ENCODE measurements around the gene CRTC1.

Gene CRTC1

DNA sequence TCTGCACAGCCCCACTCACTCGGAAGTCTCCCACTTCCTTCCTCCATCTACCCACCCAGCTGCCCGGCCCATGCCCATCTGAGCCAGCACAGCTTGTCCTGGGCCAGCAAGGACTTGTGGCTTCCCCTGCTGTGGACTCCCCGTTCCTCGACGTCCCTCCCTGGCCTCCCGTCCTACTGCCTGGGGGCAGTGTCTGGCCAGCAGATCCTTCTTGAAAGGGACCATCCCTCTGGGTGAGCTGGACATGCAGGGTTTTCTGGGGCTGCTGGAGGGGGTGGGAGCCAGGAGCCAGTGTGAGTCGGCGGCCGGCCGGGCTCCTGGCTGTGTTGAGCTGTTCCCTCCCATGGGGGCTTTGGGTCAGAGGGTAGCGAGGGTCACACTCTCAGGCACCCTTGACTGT is 26.7 kb downstream of the CRTC1 start:
- no peaks in the 10 kb centered on the region for H3K9me3 ChIP-seq (ENCODE audit: control insufficient read depth in 1 of 2, low read length in 2 of 2)
- H3K27ac ChIP-seq (ENCODE audit: low read length), result no peak overlapping the region
- no peaks in the 10 kb centered on the region for H3K27me3 ChIP-seq (ENCODE audit: low read depth, low read length)
- no peak overlapping the region for H3K4me3 ChIP-seq (ENCODE audit: low read depth in 1 of 2, low read length in 2 of 2)
- no peaks in the 10 kb centered on the region for H3K36me3 ChIP-seq (ENCODE audit: control insufficient read depth in 1 of 2, insufficient read depth in 2 of 2, low read length in 2 of 2)
- H3K4me1 ChIP-seq (ENCODE audit: control insufficient read depth in 1 of 2, insufficient read depth in 2 of 2, low read length in 2 of 2), result no peaks in the 10 kb centered on the region

- H3K4me3 ChIP-seq (ENCODE audit: low read depth in 1 of 2, low read length in 2 of 2), result no peak overlapping the region
- no peaks in the 10 kb centered on the region for H3K27me3 ChIP-seq (ENCODE audit: low read depth, low read length)
- no peaks in the 10 kb centered on the region for H3K9me3 ChIP-seq (ENCODE audit: control insufficient read depth in 1 of 2, low read length in 2 of 2)
- no peak overlapping the region for H3K27ac ChIP-seq (ENCODE audit: low read length)
- no peaks in the 10 kb centered on the region for H3K4me1 ChIP-seq (ENCODE audit: control insufficient read depth in 1 of 2, insufficient read depth in 2 of 2, low read length in 2 of 2)
- no peaks in the 10 kb centered on the region for H3K36me3 ChIP-seq (ENCODE audit: control insufficient read depth in 1 of 2, insufficient read depth in 2 of 2, low read length in 2 of 2)
These were observed 27.7 kb downstream of the CRTC1 start for GRCh38 chr19:18710996-18711751.

DNA sequence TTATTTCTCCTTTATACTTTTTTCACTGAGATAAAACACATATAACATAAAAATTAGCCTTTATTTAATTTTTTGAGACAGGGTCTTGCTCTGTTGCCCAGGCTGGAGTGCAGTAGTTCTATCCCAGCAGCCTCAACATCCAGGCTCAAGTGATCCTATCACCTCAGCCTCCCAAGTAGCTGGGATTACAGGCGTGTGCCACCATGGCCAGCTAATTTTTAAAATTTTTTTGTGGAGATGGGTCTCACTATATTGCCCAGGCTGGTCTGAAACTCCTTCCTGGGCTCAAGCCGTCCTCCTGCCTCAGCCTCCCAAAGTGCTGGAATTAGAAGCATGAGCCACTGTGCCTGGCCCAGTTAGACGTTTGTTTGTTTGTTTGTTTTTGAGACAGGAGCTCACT is 28.4 kb downstream of the CRTC1 start:
- Histone ChIP-seq H3K9me3 (ENCODE audit: control insufficient read depth in 1 of 2, low read length in 2 of 2) (no peaks in the 10 kb centered on the region), H3K27ac (ENCODE audit: low read length) (no peak overlapping the region), H3K36me3 (ENCODE audit: control insufficient read depth in 1 of 2, insufficient read depth in 2 of 2, low read length in 2 of 2) (no peaks in the 10 kb centered on the region), H3K4me3 (ENCODE audit: low read depth in 1 of 2, low read length in 2 of 2) (no peak overlapping the region), H3K4me1 (ENCODE audit: control insufficient read depth in 1 of 2, insufficient read depth in 2 of 2, low read length in 2 of 2) (no peaks in the 10 kb centered on the region), H3K27me3 (ENCODE audit: low read depth, low read length) (no peaks in the 10 kb centered on the region)

- H3K36me3 ChIP-seq (ENCODE audit: control insufficient read depth in 1 of 2, insufficient read depth in 2 of 2, low read length in 2 of 2), result no peaks in the 10 kb centered on the region
- no peak overlapping the region for H3K27ac ChIP-seq (ENCODE audit: low read length)
- no peaks in the 10 kb centered on the region for H3K4me1 ChIP-seq (ENCODE audit: control insufficient read depth in 1 of 2, insufficient read depth in 2 of 2, low read length in 2 of 2)
- H3K27me3 ChIP-seq (ENCODE audit: low read depth, low read length), result no peaks in the 10 kb centered on the region
- no peak overlapping the region for H3K4me3 ChIP-seq (ENCODE audit: low read depth in 1 of 2, low read length in 2 of 2)
- no peaks in the 10 kb centered on the region for H3K9me3 ChIP-seq (ENCODE audit: control insufficient read depth in 1 of 2, low read length in 2 of 2)
These were observed 29.5 kb downstream of the CRTC1 start for GRCh38 chr19:18712981-18713380.

GRCh38 chr19:18713550-18714117 is 30.2 kb downstream of the CRTC1 start:
- Histone ChIP-seq H3K27ac (ENCODE audit: low read length) (no peak overlapping the region), H3K4me1 (ENCODE audit: control insufficient read depth in 1 of 2, insufficient read depth in 2 of 2, low read length in 2 of 2) (no peaks in the 10 kb centered on the region), H3K36me3 (ENCODE audit: control insufficient read depth in 1 of 2, insufficient read depth in 2 of 2, low read length in 2 of 2) (no peaks in the 10 kb centered on the region), H3K9me3 (ENCODE audit: control insufficient read depth in 1 of 2, low read length in 2 of 2) (no peaks in the 10 kb centered on the region), H3K4me3 (ENCODE audit: low read depth in 1 of 2, low read length in 2 of 2) (no peak overlapping the region), H3K27me3 (ENCODE audit: low read depth, low read length) (no peaks in the 10 kb centered on the region)

DNA sequence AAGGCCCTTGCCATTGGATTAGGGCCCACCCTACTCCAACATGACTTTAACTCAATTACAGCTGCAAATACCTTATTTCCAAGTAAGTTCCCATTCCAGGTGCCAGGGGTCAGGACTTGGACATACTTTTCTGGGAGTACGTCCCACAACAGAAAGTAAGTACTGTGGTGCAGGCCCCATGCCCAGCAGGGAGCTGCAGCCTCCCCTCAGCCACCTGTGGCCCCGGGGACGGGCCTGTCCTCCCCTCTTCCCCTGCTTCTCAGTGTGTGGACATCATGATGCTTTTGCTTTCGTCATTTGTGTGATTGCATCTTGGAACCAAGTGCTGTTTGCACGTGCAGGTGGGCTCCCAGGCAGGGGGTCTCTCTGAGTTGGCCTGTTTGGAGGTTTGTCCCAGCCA is 31.9 kb downstream of the CRTC1 start:
- Histone ChIP-seq H3K27me3 (ENCODE audit: low read depth, low read length) (no peaks in the 10 kb centered on the region), H3K9me3 (ENCODE audit: control insufficient read depth in 1 of 2, low read length in 2 of 2) (no peaks in the 10 kb centered on the region), H3K4me3 (ENCODE audit: low read depth in 1 of 2, low read length in 2 of 2) (no peak overlapping the region), H3K36me3 (ENCODE audit: control insufficient read depth in 1 of 2, insufficient read depth in 2 of 2, low read length in 2 of 2) (no peaks in the 10 kb centered on the region), H3K4me1 (ENCODE audit: control insufficient read depth in 1 of 2, insufficient read depth in 2 of 2, low read length in 2 of 2) (no peaks in the 10 kb centered on the region), H3K27ac (ENCODE audit: low read length) (no peak overlapping the region)

- Histone ChIP-seq H3K36me3 (ENCODE audit: control insufficient read depth in 1 of 2, insufficient read depth in 2 of 2, low read length in 2 of 2) (no peaks in the 10 kb centered on the region), H3K4me3 (ENCODE audit: low read depth in 1 of 2, low read length in 2 of 2) (no peak overlapping the region), H3K27ac (ENCODE audit: low read length) (no peak overlapping the region), H3K27me3 (ENCODE audit: low read depth, low read length) (no peaks in the 10 kb centered on the region), H3K4me1 (ENCODE audit: control insufficient read depth in 1 of 2, insufficient read depth in 2 of 2, low read length in 2 of 2) (no peaks in the 10 kb centered on the region), H3K9me3 (ENCODE audit: control insufficient read depth in 1 of 2, low read length in 2 of 2) (no peaks in the 10 kb centered on the region)
These were observed 33.4 kb downstream of the CRTC1 start for GRCh38 chr19:18716857-18717256.

DNA sequence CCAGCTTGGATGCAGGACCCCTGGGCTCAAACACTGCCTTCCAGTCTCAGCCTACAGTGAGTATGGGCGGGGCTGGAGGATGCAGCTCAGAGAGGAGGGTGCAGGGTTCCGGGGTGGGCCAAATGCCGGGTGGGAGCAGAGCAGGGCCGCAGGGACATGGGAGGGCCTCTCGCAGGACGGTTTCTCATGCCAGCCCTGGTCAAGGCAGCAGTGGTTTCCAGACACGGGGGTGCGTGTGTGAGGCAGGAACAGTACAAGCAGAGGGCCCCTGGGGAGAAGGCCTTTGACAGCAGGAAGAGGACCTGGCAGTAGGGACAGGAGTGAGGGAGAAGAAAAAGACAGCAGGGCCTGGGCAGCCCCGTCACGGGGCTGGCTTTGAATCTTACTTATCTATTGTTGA is 34.1 kb downstream of the CRTC1 start:
- no peaks in the 10 kb centered on the region for H3K9me3 ChIP-seq (ENCODE audit: control insufficient read depth in 1 of 2, low read length in 2 of 2)
- no peak overlapping the region for H3K4me3 ChIP-seq (ENCODE audit: low read depth in 1 of 2, low read length in 2 of 2)
- no peaks in the 10 kb centered on the region for H3K36me3 ChIP-seq (ENCODE audit: control insufficient read depth in 1 of 2, insufficient read depth in 2 of 2, low read length in 2 of 2)
- H3K27ac ChIP-seq (ENCODE audit: low read length), result no peak overlapping the region
- no peaks in the 10 kb centered on the region for H3K4me1 ChIP-seq (ENCODE audit: control insufficient read depth in 1 of 2, insufficient read depth in 2 of 2, low read length in 2 of 2)
- no peaks in the 10 kb centered on the region for H3K27me3 ChIP-seq (ENCODE audit: low read depth, low read length)

DNA sequence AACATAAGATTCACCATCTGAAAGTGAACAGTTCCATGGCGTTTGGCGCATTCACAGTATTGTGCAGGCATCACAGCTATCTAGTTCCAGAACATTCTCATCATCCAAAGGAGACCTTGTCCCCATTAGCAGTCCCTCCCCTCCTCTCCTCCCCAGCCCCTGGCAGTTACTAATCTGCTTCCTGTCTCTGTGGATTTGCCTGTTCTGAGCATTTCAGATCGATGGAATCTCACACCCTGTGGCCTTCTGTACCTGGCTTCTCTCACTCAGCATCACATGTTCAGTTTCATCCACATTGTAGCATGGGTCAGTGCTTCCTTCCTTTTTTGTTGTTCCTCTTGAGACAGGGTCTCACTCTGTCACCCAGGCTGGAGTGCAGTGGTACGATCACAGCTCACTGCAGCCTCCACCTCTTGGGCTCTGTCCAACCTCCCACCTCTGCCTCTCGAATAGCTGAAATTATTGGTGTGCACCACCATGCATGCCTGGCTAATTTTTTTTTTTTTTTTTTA is 34.6 kb downstream of the CRTC1 start:
- no peaks in the 10 kb centered on the region for H3K4me1 ChIP-seq (ENCODE audit: control insufficient read depth in 1 of 2, insufficient read depth in 2 of 2, low read length in 2 of 2)
- no peaks in the 10 kb centered on the region for H3K36me3 ChIP-seq (ENCODE audit: control insufficient read depth in 1 of 2, insufficient read depth in 2 of 2, low read length in 2 of 2)
- no peak overlapping the region for H3K27ac ChIP-seq (ENCODE audit: low read length)
- no peaks in the 10 kb centered on the region for H3K9me3 ChIP-seq (ENCODE audit: control insufficient read depth in 1 of 2, low read length in 2 of 2)
- H3K4me3 ChIP-seq (ENCODE audit: low read depth in 1 of 2, low read length in 2 of 2), result no peak overlapping the region
- H3K27me3 ChIP-seq (ENCODE audit: low read depth, low read length), result no peaks in the 10 kb centered on the region

DNA sequence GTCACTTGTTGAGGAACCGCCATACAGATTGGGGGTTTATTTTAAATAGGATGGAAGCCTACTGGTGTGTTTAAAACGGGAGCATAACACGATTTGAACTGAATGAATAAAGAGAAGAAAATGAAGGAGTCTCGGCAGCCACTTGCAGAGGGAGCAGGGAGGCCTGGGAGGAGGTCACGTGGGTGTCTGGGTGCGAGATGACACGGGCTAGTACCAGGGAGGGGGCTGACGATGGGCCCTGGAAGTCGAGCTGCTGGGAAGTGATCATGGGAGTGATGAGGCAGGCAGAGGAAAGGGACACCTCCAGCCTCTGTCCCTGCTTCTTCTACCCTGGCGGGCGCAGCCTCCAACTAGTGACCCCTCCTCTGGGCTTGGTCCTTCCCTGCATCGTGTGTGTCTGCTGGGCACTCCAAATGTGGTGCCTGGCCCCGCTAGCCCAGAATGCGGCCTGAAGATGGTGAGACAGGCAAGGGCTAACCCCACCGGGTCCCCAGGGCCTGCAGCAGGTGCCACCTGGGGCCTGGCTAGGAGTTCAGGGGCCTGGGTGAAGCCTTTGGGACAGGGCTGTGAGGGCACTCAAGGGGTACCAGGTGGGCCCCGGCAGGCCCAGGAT is 35.5 kb downstream of the CRTC1 start:
- Histone ChIP-seq H3K9me3 (ENCODE audit: control insufficient read depth in 1 of 2, low read length in 2 of 2) (no peaks in the 10 kb centered on the region), H3K27me3 (ENCODE audit: low read depth, low read length) (no peaks in the 10 kb centered on the region), H3K4me1 (ENCODE audit: control insufficient read depth in 1 of 2, insufficient read depth in 2 of 2, low read length in 2 of 2) (no peaks in the 10 kb centered on the region), H3K4me3 (ENCODE audit: low read depth in 1 of 2, low read length in 2 of 2) (no peak overlapping the region), H3K27ac (ENCODE audit: low read length) (no peak overlapping the region), H3K36me3 (ENCODE audit: control insufficient read depth in 1 of 2, insufficient read depth in 2 of 2, low read length in 2 of 2) (no peaks in the 10 kb centered on the region)

- no peak overlapping the region for H3K27ac ChIP-seq (ENCODE audit: low read length)
- no peaks in the 10 kb centered on the region for H3K27me3 ChIP-seq (ENCODE audit: low read depth, low read length)
- H3K36me3 ChIP-seq (ENCODE audit: control insufficient read depth in 1 of 2, insufficient read depth in 2 of 2, low read length in 2 of 2), result no peaks in the 10 kb centered on the region
- H3K9me3 ChIP-seq (ENCODE audit: control insufficient read depth in 1 of 2, low read length in 2 of 2), result no peaks in the 10 kb centered on the region
- no peaks in the 10 kb centered on the region for H3K4me1 ChIP-seq (ENCODE audit: control insufficient read depth in 1 of 2, insufficient read depth in 2 of 2, low read length in 2 of 2)
- H3K4me3 ChIP-seq (ENCODE audit: low read depth in 1 of 2, low read length in 2 of 2), result no peak overlapping the region
These were observed 36.1 kb downstream of the CRTC1 start for GRCh38 chr19:18719541-18719940.
